Hematopoietic multipotent progenitor cell treated with erythropoietin and hydrocortisone succinate and interleukin-3 and kit ligand, for 8 days (in vitro differentiated cells): ENCODE data around the gene TNFRSF12A.

ENCODE experiments used
- DNase-seq: peaks from one replicate; pipeline ENCODE4 v3.0.0-alpha.2; 2015

TNFRSF12A gene

DNA sequence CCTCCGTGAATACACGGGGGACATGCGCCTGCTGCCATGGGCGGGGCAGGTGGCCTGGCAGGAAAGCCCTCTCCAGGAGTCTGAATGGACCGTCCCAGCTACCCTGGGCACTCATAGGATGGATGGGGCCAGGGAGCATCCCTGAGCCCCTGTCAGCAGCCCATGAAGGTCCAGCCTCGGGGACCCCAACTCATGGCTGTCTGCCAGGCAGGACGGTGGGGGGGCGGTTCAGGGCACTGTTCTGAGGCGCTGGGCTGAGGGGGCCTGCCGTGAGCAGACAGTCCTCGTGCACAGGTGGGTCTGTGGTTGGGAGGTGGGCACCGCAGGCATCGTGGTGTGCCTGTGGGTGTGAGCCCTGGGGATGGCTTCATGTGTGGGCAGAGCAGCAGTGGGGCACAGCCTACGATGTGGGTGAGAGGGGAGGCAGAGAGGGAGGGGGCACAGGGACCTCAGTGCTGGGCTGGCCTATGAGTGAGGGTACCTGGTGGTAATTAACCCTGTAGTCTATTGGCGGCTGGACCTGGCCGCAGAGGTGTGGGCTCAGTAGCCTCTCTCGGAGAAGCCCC lies 33.5 kb upstream of the TNFRSF12A start:
- DNase-seq = no peak

DNA sequence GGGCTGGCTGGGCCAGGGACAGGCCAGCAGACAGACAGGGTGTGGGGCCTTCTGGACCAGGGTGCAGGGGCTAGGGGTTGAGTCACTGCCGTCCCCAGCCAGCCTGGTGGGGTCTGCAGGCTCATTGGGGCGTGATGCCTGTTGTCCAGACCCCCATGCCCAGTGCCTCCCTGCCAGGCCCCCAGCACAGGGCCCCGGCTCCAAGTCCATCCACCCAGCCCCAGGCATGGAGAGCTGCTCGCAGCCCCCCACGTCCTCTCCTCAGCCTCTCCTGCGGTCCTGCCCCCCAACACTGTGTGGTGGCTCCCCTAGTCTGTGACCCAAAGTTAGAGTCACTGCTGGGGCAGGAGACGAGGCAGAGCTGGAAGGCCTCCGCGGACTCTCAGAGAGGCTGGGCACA lies 32.9 kb upstream of the TNFRSF12A start:
- no peak for DNase-seq

DNA sequence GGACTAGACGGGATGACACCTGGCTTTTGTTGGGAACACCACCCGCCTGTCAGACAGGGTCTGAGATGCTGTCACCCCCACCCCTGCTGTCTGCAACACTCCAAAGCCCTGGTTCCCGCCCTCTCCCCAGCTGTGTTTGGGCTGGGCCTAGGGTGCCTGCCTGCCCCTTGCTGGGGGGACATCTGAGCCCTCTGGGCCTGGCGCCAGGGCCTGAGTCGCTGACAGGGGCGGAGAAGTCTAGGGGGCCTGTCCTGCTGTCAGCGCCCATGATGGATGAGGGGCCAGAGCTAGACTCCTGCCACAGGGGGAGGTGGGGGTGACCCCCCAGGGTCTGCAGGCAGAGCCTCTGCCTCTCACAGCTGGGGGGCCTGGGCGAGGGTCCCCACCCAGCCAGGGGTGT lies 32.3 kb upstream of the TNFRSF12A start:
- DNase-seq = no peak

DNA sequence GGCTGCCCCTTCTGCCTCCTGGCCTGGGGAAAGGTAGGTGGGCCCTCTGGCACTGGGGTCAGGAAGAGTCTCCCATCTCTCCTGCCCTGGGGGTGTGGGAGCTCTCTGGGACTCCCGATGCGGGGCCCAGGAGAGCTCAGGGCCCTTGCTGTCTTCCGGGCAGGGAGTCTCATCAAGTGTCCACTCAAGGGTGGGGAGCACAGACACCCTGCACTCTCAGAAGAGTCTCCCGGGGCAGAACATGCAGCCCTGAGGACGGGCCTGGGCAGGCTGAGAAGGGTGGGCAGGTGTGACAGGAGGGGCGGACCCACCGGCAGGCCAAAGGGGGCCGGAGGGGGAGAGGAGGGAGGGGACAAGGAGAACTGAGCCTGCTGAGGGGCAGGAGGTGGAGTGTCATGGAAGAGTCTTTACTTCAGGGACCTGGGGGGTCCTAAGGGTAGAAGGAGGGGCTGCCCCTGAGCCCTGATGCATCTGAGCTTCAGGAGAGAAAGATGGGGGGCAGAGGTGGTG lies 31.5 kb upstream of the TNFRSF12A start:
- DNase-seq = no peak

DNA sequence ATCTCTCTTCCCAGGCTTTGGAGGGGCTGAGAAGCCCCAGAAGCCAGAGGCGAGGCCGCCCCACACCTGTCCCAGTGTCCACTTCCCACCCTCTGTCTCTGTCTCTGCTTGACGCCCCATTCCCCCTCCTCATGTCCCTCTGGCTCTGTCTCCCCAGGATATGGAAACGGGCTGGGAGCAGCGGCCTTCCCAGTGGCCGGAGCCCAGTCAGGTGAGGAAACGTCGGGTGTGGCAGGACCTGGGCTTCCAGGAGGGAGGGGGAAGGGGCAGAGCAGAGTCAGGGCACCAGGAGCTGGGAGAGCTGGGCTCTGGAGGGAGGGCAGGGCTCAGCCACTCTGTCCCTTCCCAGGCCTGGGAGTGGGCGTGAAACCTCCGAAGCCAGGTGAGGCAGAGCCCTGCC lies 29.3 kb upstream of the TNFRSF12A start:
- no peak for DNase-seq

DNA sequence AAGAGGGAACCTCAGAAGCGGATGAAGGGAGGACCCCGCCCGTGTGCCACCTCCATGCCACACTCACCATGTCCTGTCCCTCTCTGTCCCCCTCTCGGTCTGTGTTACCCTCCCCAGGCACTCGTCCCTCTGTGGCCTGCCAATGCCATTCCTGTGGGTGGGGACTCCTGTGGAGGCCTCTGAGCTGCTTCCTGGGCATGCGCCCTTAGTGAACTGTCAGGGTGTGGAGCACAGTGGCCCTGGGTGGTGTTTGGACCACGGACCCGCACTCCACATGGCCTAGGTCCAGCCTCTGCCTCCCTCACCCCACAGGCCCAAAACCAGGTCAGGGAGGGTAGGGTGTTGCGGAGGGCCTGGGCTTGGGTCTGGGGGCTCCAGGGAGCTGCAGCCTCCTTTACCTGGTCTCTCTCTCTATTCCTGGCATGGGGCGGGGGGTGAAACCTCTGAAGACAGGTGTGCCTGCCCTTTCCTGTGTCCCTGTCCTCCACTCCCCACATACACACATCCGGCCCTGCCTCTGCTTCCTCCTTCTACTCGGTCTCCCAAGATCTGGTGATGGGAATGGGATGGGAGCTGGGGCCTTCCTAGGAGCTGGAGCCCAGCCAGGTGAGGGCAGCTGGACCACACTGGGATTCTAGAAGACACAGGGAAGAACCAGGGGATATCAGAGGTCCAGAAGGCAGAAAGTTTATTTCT lies 28.5 kb upstream of the TNFRSF12A start:
- DNase-seq = no peak

DNA sequence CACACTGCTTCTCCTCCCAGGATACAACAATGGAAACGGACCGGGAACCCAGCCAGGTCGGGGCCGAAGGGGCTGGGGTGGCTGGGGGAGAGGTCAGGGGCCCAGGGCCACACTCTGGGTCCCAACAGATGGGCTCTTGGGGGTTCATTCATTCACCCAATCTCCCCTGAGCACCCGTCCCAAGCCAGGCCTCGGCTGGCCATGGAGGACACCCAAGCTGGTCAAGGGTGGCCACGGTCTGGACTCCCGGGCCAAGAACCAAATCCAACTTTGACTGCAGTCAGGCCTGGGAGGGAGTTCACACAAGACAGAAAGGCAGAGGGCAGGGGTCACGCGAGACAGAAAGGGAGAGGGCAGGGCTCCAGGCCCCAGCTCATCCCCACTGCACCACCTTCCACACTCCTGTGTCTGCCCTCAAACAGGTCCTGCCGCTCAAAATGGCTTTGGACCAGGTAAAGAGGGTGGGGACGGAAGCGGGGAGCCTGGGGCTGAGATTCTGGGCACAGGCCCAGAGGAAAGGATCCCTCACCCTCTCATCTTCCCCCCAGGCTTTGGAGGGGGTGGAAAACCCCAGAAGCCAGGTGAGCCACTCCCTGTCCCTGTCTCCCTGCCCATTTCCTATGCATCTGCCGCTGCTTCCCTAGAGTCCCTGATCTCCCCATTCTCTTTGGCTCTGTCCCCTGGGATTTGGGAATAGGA lies 27.6 kb upstream of the TNFRSF12A start:
- DNase-seq = no peak

DNA sequence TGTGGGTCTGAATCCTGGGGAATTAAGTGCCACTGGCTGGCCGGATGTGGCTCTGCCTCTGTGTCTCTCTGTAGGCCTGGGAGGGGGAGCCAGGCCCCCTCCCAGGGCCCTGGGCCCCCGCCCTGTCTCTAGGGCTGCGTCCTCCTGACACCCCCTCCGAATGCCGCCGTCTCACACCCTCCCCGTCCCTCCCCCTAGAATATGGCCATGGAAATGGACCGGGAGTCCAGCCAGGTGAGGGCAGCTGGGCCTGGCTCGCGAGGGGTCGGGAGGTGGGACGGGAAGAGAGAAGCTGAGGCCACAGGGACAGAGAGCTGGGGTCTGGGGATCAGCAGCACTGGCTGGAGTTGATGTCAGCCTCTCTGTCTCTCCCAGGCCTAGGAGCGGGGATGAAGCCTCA lies 23.9 kb upstream of the TNFRSF12A start:
- no peak for DNase-seq

DNA sequence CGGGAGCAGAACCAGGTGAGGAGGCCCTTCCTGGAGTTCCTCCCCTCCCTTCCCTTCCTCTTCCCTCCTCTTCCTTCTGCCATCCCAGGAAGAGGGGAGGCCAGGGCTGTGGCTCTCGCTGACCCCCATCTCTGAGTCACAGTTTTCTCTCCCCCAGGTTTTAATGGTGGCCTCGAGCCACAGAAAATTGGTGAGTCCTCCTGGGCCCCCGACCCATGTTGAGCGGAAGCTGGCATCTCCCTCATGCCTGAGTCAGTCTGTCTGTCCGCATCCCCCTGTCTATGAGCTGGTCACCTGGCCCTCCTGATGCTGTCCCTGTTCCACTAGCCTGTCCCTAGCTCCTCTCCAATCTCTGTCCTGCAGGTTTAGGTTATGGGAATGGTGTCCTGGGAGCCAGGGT lies 20.2 kb upstream of the TNFRSF12A start:
- no peak for DNase-seq

DNA sequence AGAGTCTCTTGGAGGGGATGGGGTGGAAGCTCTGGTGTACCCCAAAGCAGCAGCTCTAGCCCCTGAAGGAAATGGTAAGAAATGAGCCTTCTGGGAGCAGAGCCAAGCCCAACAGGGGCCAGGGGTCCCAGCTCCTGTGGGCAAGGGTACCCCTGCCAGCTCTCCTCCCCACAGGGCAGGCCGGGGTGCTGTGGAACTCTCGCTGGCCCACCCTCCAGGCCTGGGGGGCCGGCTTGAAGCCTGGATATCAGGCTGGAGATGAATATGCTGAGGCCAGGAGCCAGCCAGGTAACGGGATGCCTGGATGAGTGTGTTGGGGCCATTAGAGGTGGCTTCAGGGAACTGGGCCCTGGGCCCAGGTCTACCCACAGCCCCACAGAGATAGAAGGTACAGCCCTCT lies 19.6 kb upstream of the TNFRSF12A start:
- no peak for DNase-seq

DNA sequence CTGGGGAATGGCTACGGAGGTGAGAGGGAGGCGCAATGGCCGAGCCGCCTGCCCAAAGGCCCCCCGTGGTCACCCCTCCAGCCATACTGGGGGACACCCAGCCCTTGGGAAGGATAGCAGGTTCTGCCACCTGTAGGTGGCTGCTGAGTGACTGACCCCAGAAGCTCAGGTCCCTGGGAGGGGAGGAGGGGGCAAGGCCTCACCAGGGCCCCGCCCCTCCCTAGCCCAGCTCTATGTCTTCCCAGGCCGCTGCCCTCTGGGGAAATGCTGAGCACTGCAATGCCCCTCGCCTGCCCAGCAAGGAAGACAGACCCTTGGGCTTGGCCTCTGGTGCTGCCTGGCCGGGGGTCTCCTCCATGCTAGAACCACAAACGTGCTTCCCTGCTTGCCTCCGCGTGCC lies 18.9 kb upstream of the TNFRSF12A start:
- no peak for DNase-seq

DNA sequence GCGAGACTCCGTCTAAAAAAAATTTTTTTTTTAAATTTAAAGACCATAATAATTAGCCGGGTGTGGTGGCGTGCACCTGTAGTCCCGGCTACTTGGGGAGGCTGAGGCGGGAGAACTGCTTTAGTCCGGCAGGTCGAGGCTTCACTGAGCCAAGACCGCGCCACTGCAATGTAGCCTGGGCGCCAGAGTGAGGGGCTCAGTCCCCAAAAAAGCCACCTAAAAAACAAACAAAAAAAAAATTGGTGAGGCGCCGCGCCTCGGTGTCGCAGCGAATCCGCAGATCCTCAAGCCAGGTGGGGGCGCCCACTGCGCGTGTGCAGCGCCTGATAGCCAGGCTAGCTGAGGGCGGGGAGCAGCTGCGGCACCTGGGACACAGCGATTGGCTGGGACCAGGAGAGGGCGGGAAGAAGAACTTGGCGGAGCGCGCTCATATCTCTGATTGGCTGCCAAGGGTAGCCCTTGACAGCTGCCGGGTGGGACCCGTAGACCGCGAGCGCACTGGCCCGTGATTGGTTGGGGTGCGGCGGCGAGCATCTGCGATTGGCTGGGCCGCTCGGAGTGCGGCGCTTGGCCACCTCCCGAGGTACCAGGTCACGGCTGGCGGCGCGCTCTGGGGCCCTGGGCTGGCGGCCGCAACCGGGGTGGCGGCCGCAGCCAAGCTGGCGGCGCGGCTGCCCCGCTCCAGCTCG lies 16.4 kb upstream of the TNFRSF12A start:
- DNase-seq = peak; percentile 99

DNA sequence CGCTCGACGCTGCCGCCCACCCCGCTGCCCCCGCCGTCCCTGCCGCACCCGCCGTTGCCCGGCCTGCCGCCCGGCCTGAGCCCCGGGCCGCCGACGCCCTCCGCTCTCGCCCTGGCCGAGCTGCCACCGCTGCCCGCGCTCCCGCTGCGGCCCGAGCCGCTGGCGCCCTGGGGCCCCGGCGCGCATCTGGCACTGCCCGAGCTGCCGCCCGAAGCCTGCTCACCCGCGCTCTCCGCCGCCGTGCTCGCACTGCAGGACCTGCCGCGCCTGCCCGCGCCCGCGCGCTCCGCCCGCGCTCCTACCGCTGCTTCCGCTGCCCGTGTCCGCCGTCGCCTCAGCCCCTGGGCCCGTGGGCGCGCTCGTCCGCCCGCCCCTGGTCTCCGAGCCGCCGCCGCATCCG lies 15.8 kb upstream of the TNFRSF12A start:
- no peak for DNase-seq

DNA sequence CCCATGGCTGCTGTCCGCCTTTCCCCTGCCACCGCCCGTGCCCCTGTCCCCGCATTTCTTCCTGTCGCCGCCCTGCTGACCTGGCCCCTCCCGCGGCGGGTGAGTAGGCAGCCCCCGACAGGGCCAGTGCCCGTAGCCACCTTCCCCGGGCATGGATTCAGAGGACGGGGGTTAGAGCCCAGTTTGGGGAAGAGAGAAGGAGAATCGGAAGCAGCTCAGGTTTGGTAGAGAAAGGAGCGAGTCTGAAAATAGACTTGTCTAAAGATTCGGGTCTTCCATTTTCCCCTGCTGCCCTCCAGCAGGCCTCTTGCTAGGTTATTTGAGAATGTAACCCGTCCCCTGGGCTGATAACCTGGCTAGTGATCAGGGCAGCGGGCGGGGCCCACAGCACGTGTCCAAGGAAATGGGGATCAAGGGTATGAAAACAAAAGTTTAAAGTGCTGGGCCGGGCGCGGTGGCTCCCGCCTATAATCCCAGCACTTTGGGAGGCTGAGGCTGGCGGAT lies 15.3 kb upstream of the TNFRSF12A start:
- peak; percentile 68 for DNase-seq

DNA sequence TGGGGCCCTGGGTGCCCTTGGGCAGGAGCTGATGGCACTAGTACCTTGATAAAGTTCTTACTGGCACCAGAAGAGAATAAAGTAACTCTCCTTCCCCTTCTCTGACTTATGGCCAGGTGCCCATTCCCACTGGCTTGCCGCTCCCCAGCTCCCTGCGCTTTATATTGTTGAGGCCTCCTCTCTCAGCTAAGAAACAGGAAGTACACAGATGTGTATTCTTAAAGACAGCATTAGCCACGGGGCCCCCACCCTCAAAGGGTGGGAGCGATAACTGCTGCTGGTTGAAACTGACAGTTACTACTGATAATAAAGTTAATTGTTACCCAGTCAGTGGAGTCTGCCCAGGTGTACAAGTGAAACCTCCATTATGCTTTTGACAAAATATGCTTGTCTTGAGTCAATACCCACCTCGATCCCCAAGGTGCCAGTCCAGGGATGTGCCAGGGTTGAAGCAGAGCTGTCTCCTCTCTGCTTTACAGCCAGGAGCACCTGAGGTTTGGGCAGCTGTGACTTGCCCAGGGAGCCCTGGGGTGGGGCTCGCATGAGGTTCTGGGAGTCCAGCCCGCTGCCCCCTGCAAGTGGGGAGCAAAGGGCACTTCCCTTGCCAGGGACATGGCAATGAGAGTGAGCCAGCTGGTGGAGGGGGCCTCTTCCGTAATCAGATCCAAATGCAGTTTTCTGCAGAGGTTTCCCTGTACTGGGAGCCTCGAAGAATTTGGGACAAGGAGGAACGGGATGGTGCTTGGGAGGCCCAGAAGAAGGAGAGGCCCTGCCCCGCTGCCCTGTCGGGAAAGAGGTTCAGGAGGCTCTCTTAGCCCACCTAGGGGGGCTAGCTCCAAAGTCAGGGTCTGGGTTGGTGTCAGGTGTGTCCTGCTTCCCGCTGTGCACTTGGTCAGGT lies 12.9 kb upstream of the TNFRSF12A start:
- DNase-seq = peak; percentile 86

DNA sequence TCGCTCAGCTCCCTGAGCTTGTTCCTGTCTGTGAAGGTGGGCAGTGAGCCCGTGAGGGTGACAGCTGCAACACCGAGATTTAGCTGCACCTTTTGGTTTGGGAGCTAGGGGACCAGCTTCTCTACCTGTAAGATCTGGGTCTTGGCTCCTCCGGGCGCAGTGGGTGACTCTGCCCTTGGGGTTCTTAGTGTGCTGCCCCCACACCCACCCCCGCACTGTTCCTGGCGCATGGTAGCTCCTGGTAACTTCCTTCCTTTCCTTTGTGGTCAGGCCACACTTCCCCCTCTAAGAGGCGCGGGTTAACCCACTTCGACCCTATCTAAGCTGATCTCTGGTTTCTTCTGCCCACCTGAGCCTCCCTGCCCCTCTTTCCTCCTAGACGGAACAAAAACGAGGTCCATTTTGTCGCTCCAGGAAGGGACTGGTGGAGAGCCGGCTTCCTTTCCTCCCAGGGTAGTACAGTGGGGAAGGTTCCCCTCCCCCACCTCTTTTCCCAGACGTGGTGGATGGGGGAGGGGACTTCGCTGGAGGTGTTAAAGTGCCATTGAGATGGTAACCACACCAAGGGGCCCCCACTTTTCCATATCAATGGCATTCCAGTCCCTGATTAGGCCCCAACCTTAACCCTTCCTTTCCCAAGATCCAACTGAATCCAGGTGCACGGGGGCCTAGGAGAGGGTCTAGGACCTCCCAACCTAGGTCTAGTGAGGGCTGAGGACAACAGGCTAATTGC lies 12.0 kb upstream of the TNFRSF12A start:
- DNase-seq = peak; percentile 28

DNA sequence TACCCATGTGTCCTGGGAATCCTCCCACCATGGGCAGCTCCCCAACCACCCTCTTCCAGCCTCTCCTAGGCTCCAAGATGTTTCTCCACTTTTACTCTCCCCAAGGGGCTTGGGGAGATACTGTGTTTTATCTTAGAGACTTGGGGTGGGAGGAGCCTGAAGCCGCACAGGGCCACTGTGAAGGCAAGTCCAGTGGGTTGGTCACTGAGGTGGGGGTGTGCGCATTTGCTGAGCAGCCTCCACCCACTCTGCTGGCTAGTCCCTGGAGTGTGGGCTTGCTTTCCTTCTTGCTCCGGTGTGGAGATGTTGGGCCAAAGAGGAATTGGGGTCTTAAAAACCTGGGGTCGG lies 11.5 kb upstream of the TNFRSF12A start:
- DNase-seq = no peak

DNA sequence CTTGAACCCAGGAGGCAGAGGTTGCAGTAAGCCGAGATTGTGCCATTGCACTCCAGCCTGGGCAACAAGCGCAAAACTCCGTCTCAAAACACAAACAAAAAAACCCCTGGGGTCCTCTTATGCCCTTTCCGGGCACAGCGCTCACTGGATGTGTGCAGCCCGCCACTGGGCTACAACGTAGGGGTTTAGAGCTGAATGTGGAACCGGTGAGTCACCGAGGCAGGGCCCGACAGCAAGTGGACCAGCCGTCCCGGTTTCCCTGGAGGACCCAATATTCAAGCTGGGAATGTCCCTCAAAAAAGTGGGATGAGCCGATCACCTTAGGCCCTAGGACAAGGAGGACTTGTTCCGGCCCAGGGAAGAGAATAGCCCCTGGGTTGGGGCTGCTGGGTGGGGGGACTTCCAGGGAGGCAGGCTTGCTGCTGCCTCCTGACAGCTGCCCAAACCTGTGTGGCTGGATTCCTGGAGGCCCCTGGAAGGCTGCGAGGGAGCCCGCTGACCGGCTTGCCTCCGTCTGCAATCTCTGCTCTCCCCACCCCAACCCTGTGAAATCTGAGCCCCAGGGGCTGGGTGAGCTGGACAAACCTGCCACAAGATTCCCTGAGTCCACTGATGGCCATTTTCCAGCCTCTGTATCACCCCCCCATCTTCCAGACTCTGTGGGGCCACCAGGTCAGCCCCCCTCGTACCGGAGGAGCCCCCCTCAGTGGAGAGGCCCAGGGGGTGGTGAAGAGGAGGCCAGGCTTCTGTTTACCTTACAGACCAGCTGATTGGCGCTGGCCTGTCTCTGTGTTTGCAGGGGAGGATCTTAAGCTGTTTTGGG lies 10.4 kb upstream of the TNFRSF12A start:
- no peak for DNase-seq

DNA sequence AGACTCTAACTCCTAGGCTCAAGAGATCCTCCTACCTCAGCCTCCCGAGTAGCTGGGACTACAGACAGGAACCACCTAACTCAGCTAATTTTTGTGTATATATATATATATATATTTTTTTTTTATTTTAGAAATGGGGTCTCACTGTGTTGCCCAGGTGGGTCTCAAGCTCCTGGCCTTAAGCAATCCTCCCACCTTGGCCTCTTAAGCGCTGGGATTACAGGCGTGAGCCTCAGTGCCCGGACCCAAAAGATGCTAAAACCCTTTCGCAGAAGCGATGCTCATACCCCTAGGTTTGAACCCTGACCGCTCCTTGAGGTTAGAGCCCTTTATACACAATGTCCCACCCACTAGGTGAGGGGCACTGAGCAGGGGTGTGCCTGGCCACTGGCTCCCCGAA lies 9.7 kb upstream of the TNFRSF12A start:
- DNase-seq = no peak

DNA sequence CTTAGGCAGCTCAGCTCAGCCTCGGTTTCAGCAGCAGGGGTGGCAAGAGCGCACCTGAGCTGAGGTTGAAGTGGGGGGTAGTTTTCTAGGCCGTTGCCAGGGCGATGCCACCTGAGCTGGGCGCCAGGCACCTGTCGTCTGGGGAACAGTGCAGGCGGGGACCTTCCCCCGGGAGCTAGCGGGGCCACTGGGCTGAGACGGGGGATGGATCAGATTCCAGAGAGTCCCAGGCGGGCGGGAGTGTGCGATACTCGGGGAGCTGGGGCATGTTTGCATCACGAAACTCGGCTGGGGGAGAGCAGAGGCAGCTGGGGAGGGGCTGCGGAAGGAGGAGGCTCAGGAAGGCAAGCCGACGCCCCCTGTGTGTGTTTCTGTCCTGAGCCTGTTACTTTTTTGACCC lies 7.9 kb upstream of the TNFRSF12A start:
- DNase-seq = no peak
